Measurements from ENCODE around the gene ACSBG1.

Gene ACSBG1

GRCh38 chr15:78216276-78217104 lies 17.9 kb downstream of the ACSBG1 start:
- no peak for DNase-seq

- DNase-seq, result no peak
Observed at GRCh38 chr15:78213956-78214355, 20.4 kb downstream of the ACSBG1 start.

- no peak for DNase-seq
Observed at GRCh38 chr15:78213425-78213750, 21.0 kb downstream of the ACSBG1 start.

GRCh38 chr15:78212546-78213424 lies 21.6 kb downstream of the ACSBG1 start:
- DNase-seq, result no peak

GRCh38 chr15:78212008-78212407 lies 22.4 kb downstream of the ACSBG1 start:
- DNase-seq, result no peak

- DNase-seq, result no peak
Observed at GRCh38 chr15:78211189-78211921, 23.0 kb downstream of the ACSBG1 start.

GRCh38 chr15:78210349-78210717 lies 24.0 kb downstream of the ACSBG1 start:
- no peak for DNase-seq

- DNase-seq, result no peak
Observed at GRCh38 chr15:78209646-78210348, 24.6 kb downstream of the ACSBG1 start.

GRCh38 chr15:78208887-78209645 lies 25.3 kb downstream of the ACSBG1 start:
- DNase-seq, result no peak

GRCh38 chr15:78208341-78208844 lies 26.0 kb downstream of the ACSBG1 start:
- DNase-seq, result no peak

- DNase-seq, result no peak
Observed at GRCh38 chr15:78207641-78208340, 26.6 kb downstream of the ACSBG1 start.

- no peak for DNase-seq
Observed at GRCh38 chr15:78207110-78207458, 27.3 kb downstream of the ACSBG1 start.

- no peak for DNase-seq
Observed at GRCh38 chr15:78206326-78207109, 27.8 kb downstream of the ACSBG1 start.

GRCh38 chr15:78205856-78206255 lies 28.5 kb downstream of the ACSBG1 start:
- no peak for DNase-seq

- DNase-seq, result no peak
Observed at GRCh38 chr15:78205337-78205736, 29.0 kb downstream of the ACSBG1 start.

GRCh38 chr15:78204351-78205309 lies 29.7 kb downstream of the ACSBG1 start:
- no peak for DNase-seq

- no peak for DNase-seq
Observed at GRCh38 chr15:78203346-78204225, 30.8 kb downstream of the ACSBG1 start.

Data from activated CD4-positive, alpha-beta T cell treated with anti-CD3 and anti-CD28 coated beads, Interleukin-10, Interleukin-2, amounts not matched to agents 100 ng/mL and 50 ng/mL, durations not matched to agents 16 hours and 8 hours (primary cell).